Thoracic aorta (tissue), 2 donors: ENCODE results near the gene S100A11. TPM values are rescaled to one million over a fixed set of nuclear protein-coding genes. Genes with fewer than 3 reads are reported as not detected.

ENCODE experiments used
- ATAC-seq: fragments of 150-250 bp; one replicate; pipeline ENCODE4 v1.8.0; 2017; ENCODE audit warnings: low read depth; ENCODE audit not compliant: insufficient number of reproducible peaks, low FRiP score
- DNase-seq: peaks from one replicate; pipeline ENCODE4 v3.0.0-alpha.2; 2020; ENCODE audit warnings: low spot score
- H3K27ac ChIP-seq, 2 donors: fragments of 200-600 bp; sonication (generic); 1 replicate in 1 of 2; 2 replicates in 1 of 2; pipeline ENCODE4 v1.5.1; 2016; ENCODE audit warnings: mild to moderate bottlenecking in 2 of 2, moderate library complexity in 2 of 2
- H3K27me3 ChIP-seq: fragments of 200-600 bp; sonication (generic); replicated peaks from 2 replicates; pipeline ENCODE4 v1.6.0; 2016; ENCODE audit warnings: mild to moderate bottlenecking; ENCODE audit not compliant: insufficient read depth
- H3K36me3 ChIP-seq: fragments of 200-600 bp; sonication (generic); one replicate; pipeline ENCODE4 v1.5.1; 2016
- H3K4me1 ChIP-seq, 2 donors: fragments of 200-600 bp; sonication (generic); 1 replicate in 1 of 2; 2 replicates in 1 of 2; pipeline versions ENCODE4 v1.5.1 to v1.6.0; 2016; ENCODE audit warnings: low read depth in 2 of 2, mild to moderate bottlenecking in 1 of 2; ENCODE audit not compliant: control insufficient read depth in 1 of 2
- H3K4me3 ChIP-seq: fragments of 200-600 bp; sonication (generic); 2 replicates; pipeline ENCODE4 v1.5.1; 2016; ENCODE audit warnings: mild to moderate bottlenecking
- H3K9me3 ChIP-seq: fragments of 200-600 bp; sonication (generic); 2 replicates; pipeline ENCODE4 v1.5.1; 2016
- CTCF ChIP-seq: fragments of 200-600 bp; sonication (generic); IDR thresholded peaks from one replicate; pipeline ENCODE4 v1.5.1; 2019; ENCODE audit warnings: antibody characterized with exemption
- total RNA-seq, 2 donors: library from RNA; depleted of rRNA; stranded (reverse); fragments of >200 nt; gene quantifications; one replicate each; pipeline versions ENCODE4 v1.1.0 to v1.2.3, GENCODE V29; 2016

Gene S100A11
- total RNA-seq, 2 donors from 2014 or later: 196 to 210 TPM

GRCh38 chr1:152034324-152034653 is 2.5 kb downstream of the S100A11 start:
- Histone ChIP-seq H3K27ac (peak overlapping the region; percentile 41 to 95), H3K9me3 (no peaks in the 10 kb centered on the region), H3K27me3 (no peaks in the 10 kb centered on the region), H3K4me1 (peaks cover 9 to 24% of the 10 kb centered on the region in 2 donors), H3K36me3 (peaks cover 30% of the 10 kb centered on the region), H3K4me3 (peak overlapping the region; percentile 88)
- ATAC-seq (no peak), DNase-seq (no peak)
- no peak for TF ChIP-seq CTCF

GRCh38 chr1:152029929-152030211 is 6.9 kb downstream of the S100A11 start:
- DNase-seq: no peak
- Histone ChIP-seq H3K4me3 (no peak overlapping the region), H3K27ac (no peak overlapping the region), H3K36me3 (peaks cover 30% of the 10 kb centered on the region), H3K27me3 (no peaks in the 10 kb centered on the region), H3K9me3 (no peaks in the 10 kb centered on the region), H3K4me1 (peaks cover 9 to 17% of the 10 kb centered on the region in 2 donors)
- ATAC-seq: no peak
- no peak for TF ChIP-seq CTCF

GRCh38 chr1:152029144-152029928 is 7.5 kb downstream of the S100A11 start:
- DNase-seq (no peak), ATAC-seq (no peak)
- Histone ChIP-seq H3K27ac (no peak overlapping the region), H3K9me3 (no peaks in the 10 kb centered on the region), H3K4me1 (peaks cover 9 to 12% of the 10 kb centered on the region in 2 donors), H3K36me3 (peaks cover 30% of the 10 kb centered on the region), H3K4me3 (no peak overlapping the region), H3K27me3 (no peaks in the 10 kb centered on the region)
- TF ChIP-seq CTCF: no peak

- ATAC-seq (no peak), DNase-seq (no peak)
- Histone ChIP-seq H3K27ac (no peak overlapping the region), H3K36me3 (peaks cover 12% of the 10 kb centered on the region), H3K4me1 (no peaks in the 10 kb centered on the region), H3K27me3 (no peaks in the 10 kb centered on the region), H3K9me3 (no peaks in the 10 kb centered on the region), H3K4me3 (no peak overlapping the region)
- TF ChIP-seq CTCF: no peak
Measured at GRCh38 chr1:152026895-152027294, 9.9 kb downstream of the S100A11 start.

GRCh38 chr1:152024223-152024622 is 12.6 kb downstream of the S100A11 start:
- H3K36me3 ChIP-seq: no peaks in the 10 kb centered on the region
- no peak for DNase-seq
- H3K4me1 ChIP-seq: no peaks in the 10 kb centered on the region
- H3K27me3 ChIP-seq: no peaks in the 10 kb centered on the region
- ATAC-seq: no peak
- no peak overlapping the region for H3K4me3 ChIP-seq
- no peak for TF ChIP-seq CTCF
- H3K27ac ChIP-seq: no peak overlapping the region
- H3K9me3 ChIP-seq: no peaks in the 10 kb centered on the region
